C4-2B (cell line): ENCODE measurements around the gene MX2.

Source experiments
- CTCF ChIP-seq: fragments of 450-650 bp; conservative IDR thresholded peaks from 2 replicates; pipeline ENCODE4 v1.5.1; 2017; ENCODE audit warnings: mild to moderate bottlenecking
- ZFX ChIP-seq: fragments of 450-650 bp; IDR thresholded peaks from 2 replicates; pipeline ENCODE4 v1.6.1; 2017

DNA sequence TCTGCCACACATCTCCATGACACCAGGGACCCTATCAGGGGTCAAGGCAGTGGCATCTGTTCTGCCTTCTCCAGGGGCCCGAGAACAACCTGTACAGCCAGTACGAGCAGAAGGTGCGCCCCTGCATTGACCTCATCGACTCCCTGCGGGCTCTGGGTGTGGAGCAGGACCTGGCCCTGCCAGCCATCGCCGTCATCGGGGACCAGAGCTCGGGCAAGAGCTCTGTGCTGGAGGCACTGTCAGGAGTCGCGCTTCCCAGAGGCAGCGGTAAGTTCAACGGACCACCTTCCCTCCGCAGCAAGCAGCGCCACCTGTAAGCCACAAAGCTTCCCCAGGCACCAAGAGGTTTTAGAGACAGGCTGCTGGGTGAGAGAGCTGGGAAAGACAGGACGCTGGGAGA lies 15.9 kb downstream of the MX2 start:
- TF ChIP-seq CTCF = no peak
- TF ChIP-seq ZFX = no peak
